Thyroid gland (tissue), 4 donors: ENCODE data around the gene XNDC1N.
"Not testable (repeated sequence)": the region's sequence is repeated elsewhere in the genome, so short reads cannot be mapped to it uniquely, and the experiment has no call there.

Experiments
- CTCF ChIP-seq, 6 experiments: fragments of 200-600 bp in 3 of 6; fragments of 450-650 bp in 3 of 6; sonication (generic) in 3 of 6; IDR thresholded peaks; one replicate each; pipeline ENCODE4 v1.5.1; 2016 to 2019; ENCODE audit warnings: antibody characterized with exemption in 6 of 6, mild to moderate bottlenecking in 2 of 6, inconsistent platforms in 1 of 6, moderate library complexity in 1 of 6
- POLR2A ChIP-seq, 2 donors: fragments of 450-650 bp; IDR thresholded peaks; one replicate each; pipeline ENCODE4 v1.6.1; 2017; ENCODE audit warnings: antibody characterized with exemption in 2 of 2, mild to moderate bottlenecking in 2 of 2, moderate library complexity in 1 of 2

DNA sequence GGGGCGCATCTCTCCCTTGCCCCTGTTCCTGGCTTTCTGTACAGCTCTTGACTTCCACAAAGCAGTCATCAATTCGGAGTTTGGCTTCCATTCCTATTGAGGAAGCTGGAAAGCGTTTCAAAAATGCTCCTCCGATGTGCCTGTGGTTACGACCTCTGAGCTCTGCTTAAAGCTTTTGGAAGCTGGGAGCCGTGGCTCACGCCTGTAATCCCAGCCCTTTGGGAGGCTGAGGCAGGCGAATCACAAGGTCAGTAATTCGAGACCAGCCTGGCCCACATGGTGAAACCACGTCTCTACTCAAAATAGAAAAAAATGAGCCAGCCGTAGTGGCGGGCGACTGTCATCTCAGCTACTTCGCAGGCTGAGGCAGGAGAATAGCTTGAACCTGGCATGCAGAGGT, 27.3 kb downstream of the XNDC1N start:
- not testable (repeated sequence) for TF ChIP-seq CTCF, POLR2A (IDR thresholded peaks at IDR 0.05)
